ENCODE measurements around the gene TBC1D17. TPM values are rescaled to one million over a fixed set of nuclear protein-coding genes. Genes with fewer than 3 reads are reported as not detected.

TBC1D17 gene
- total and polyA plus RNA-seq, 10 of the 15 experiments (the other 5 are each of a cell fraction or from before 2014, with no cell fraction given), result 0.42 to 20.4 (median 11.2) TPM

DNA sequence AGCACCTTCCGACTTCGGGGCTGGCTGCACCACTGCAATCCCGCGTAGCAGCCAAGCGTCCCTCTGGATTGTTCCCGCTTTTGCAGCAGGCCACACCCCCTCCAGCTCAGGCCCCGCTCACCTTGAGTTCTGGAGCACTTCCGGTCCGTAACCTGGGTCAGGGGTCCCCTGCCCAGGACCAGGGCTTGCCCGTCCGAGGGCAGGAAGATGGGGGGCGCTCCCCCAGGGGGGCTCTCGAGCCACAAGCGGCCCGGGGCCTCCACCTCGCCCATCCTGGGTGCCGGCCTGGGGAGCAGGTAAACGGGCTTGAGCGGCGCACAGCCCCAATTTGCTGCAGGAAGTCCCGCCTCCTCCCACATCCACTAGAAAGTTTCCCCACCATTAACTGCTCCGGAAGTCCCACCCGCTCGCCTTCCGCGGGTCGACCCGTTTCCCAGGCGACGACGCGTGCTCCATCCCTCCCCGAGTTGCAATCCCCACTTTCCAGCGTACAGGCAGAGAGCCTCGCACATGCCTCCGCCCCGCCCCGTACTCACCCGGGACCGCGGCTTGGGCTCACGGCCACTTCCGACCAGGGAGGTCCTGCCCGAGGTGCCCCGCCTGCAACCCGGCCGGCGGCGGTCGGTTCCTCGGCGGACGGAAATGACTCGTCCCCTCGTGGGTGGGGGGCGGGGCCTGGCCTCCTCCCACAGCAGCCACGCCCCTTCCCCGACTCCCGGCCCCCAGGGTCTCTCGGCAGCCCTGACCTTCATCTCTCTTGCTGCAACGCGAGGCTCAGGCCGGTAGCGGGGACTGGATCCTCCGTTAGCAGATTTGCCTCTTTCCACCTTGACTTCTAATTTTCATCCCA, 10.3 kb upstream of the TBC1D17 start, which contains the start of gene PNKP (continued):
- TF ChIP-seq SMAD1 (IDR thresholded peaks at IDR 0.05; ENCODE audit: low read depth, partially characterized antibody) (no peak), TCF3 (IDR thresholded peaks at IDR 0.05; ENCODE audit: borderline replicate concordance, insufficient read depth, low read depth, low read length) (0 out of 2 replicates have a peak, but pooled peaks have one; percentile 22), NR2F1 (conservative IDR thresholded peaks at IDR 0.05) (peak; percentile 59), MYC (IDR thresholded peaks at IDR 0.05; ENCODE audit: insufficient read depth, insufficient read length, insufficient replicate concordance, low read length, severe bottlenecking) (no peak), TBL1XR1 (IDR thresholded peaks at IDR 0.05; ENCODE audit: low read depth, low read length) (no peak), JUND (IDR thresholded peaks at IDR 0.05; ENCODE audit: low read depth, low read length) (0 out of 2 replicates have a peak, but pooled peaks have one; percentile 35), ETV6 (conservative IDR thresholded peaks at IDR 0.05 in 1 of 2, IDR thresholded peaks at IDR 0.05 in 1 of 2; ENCODE audit: borderline replicate concordance in 1 of 2, low read depth in 1 of 2) (no peak), WRNIP1 (IDR thresholded peaks at IDR 0.05; ENCODE audit: borderline replicate concordance, low read depth, low read length) (no peak), POLR2A (IDR thresholded peaks at IDR 0.05; ENCODE audit: low read depth, low read length) (peak; percentile 96), CBX5 (IDR thresholded peaks at IDR 0.05; ENCODE audit: low read depth) (no peak), DPF2 (IDR thresholded peaks at IDR 0.05) (peak; percentile 76), EZH2 (IDR thresholded peaks at IDR 0.05; ENCODE audit: borderline replicate concordance, control insufficient read depth, low read depth, low read length) (no peak), EP300 (IDR thresholded peaks at IDR 0.05; ENCODE audit: borderline replicate concordance in 1 of 2, control insufficient read depth in 1 of 2, low read depth in 2 of 2, low read length in 2 of 2) (no peak), ZNF687 (IDR thresholded peaks at IDR 0.05) (no peak), POLR2AphosphoS5 (IDR thresholded peaks at IDR 0.05; ENCODE audit: low read length) (peak; percentile 85), CREM (IDR thresholded peaks at IDR 0.05; ENCODE audit: low read depth) (peak; percentile 87), GABPA (IDR thresholded peaks at IDR 0.05; ENCODE audit: low read depth) (peak; percentile 95), FOXM1 (IDR thresholded peaks at IDR 0.05; ENCODE audit: low read depth, low read length) (no peak)
- TF ChIP-seq, protein P1, sequence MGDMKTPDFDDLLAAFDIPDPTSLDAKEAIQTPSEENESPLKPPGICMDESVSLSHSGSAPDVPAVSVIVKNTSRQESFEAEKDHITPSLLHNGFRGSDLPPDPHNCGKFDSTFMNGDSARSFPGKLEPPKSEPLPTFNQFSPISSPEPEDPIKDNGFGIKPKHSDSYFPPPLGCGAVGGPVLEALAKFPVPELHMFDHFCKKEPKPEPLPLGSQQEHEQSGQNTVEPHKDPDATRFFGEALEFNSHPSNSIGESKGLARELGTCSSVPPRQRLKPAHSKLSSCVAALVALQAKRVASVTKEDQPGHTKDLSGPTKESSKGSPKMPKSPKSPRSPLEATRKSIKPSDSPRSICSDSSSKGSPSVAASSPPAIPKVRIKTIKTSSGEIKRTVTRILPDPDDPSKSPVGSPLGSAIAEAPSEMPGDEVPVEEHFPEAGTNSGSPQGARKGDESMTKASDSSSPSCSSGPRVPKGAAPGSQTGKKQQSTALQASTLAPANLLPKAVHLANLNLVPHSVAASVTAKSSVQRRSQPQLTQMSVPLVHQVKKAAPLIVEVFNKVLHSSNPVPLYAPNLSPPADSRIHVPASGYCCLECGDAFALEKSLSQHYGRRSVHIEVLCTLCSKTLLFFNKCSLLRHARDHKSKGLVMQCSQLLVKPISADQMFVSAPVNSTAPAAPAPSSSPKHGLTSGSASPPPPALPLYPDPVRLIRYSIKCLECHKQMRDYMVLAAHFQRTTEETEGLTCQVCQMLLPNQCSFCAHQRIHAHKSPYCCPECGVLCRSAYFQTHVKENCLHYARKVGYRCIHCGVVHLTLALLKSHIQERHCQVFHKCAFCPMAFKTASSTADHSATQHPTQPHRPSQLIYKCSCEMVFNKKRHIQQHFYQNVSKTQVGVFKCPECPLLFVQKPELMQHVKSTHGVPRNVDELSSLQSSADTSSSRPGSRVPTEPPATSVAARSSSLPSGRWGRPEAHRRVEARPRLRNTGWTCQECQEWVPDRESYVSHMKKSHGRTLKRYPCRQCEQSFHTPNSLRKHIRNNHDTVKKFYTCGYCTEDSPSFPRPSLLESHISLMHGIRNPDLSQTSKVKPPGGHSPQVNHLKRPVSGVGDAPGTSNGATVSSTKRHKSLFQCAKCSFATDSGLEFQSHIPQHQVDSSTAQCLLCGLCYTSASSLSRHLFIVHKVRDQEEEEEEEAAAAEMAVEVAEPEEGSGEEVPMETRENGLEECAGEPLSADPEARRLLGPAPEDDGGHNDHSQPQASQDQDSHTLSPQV (IDR thresholded peaks at IDR 0.05), result no peak
- TF ChIP-seq, protein P2, sequence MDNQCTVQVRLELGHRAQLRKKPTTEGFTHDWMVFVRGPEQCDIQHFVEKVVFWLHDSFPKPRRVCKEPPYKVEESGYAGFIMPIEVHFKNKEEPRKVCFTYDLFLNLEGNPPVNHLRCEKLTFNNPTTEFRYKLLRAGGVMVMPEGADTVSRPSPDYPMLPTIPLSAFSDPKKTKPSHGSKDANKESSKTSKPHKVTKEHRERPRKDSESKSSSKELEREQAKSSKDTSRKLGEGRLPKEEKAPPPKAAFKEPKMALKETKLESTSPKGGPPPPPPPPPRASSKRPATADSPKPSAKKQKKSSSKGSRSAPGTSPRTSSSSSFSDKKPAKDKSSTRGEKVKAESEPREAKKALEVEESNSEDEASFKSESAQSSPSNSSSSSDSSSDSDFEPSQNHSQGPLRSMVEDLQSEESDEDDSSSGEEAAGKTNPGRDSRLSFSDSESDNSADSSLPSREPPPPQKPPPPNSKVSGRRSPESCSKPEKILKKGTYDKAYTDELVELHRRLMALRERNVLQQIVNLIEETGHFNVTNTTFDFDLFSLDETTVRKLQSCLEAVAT (IDR thresholded peaks at IDR 0.05), result no peak
